M059J (cell line): ENCODE data around the gene APCS. TPM values are rescaled to one million over a fixed set of nuclear protein-coding genes. Genes with fewer than 3 reads are reported as not detected.

Experiments
- total RNA-seq: library from RNA; depleted of rRNA; stranded (reverse); fragments of >200 nt; shearing (Covaris generic); gene quantifications from 2 replicates; pipeline ENCODE4 v1.2.3, GENCODE V29; 2014; rRNA removed

APCS gene
- total RNA-seq, 1 experiment from 2014 or later = not detected

Other genes starting within 250 kb of the APCS start
- not detected in 2 replicates for gene OR10J4, start 155.6 kb upstream of the APCS start, total RNA-seq
- not detected in 2 replicates for gene OR10J1, start 148.1 kb upstream of the APCS start, total RNA-seq
- gene OR10J5, start 51.8 kb upstream of the APCS start, total RNA-seq = not detected in 2 replicates
- gene CRP, start 126.8 kb downstream of the APCS start, total RNA-seq = not detected in 2 replicates
- gene DUSP23, start 193.1 kb downstream of the APCS start, total RNA-seq = 25.6 and 37.0 TPM in 2 replicates
- not detected in 2 replicates for gene FCRL6, start 214.5 kb downstream of the APCS start, total RNA-seq
- gene SLAMF8, start 239.0 kb downstream of the APCS start, total RNA-seq = 0.05 and 0.25 TPM in 2 replicates